A673 (cell line): ENCODE data around the gene ECEL1.

Source experiments
- CTCF ChIP-seq: fragments of 300-800, 200-600 bp; sonication (generic); conservative IDR thresholded peaks from 2 replicates; pipeline ENCODE4 v1.5.1; 2017; ENCODE audit warnings: low read depth, mild to moderate bottlenecking, antibody characterized with exemption, low read length, moderate library complexity, mixed read lengths
- EZH2 ChIP-seq: fragments of 200-600 bp; sonication (generic); IDR thresholded peaks from 2 replicates; pipeline ENCODE4 v1.6.1; 2017; ENCODE audit warnings: borderline replicate concordance, low read depth, mild to moderate bottlenecking, mixed read lengths, antibody characterized with exemption, low read length; ENCODE audit not compliant: poor library complexity, severe bottlenecking

- no peak for TF ChIP-seq CTCF
- no peak for TF ChIP-seq EZH2
These were observed 2.0 kb upstream of the ECEL1 start for GRCh38 chr2:232489516-232490220.
